IPS-18a (cell line): ENCODE measurements around the gene MPC1.
"Not testable (repeated sequence)": the region's sequence is repeated elsewhere in the genome, so short reads cannot be mapped to it uniquely, and the experiment has no call there.

Experiments
- H3K27ac ChIP-seq: one replicate; pipeline ENCODE4 v1.5.1; 2013; ENCODE audit warnings: low read length
- H3K27me3 ChIP-seq: one replicate; pipeline ENCODE4 v1.6.1; 2013; ENCODE audit warnings: mild to moderate bottlenecking, low read length; ENCODE audit not compliant: control insufficient read depth, insufficient read depth
- H3K36me3 ChIP-seq: one replicate; pipeline ENCODE4 v1.6.1; 2013; ENCODE audit warnings: low read depth, low read length; ENCODE audit not compliant: control insufficient read depth
- H3K4me1 ChIP-seq: one replicate; pipeline ENCODE4 v1.6.1; 2013; ENCODE audit warnings: low read depth, low read length; ENCODE audit not compliant: control insufficient read depth
- H3K4me3 ChIP-seq: one replicate; pipeline ENCODE4 v1.5.1; 2013; ENCODE audit warnings: low read length
- H3K9ac ChIP-seq: one replicate; pipeline ENCODE4 v1.6.1; 2013; ENCODE audit warnings: mild to moderate bottlenecking, low read length, moderate library complexity
- H3K9me3 ChIP-seq: one replicate; pipeline ENCODE4 v1.6.1; 2013; ENCODE audit warnings: low read depth, low read length; ENCODE audit not compliant: control insufficient read depth

MPC1 gene

GRCh38 chr6:166375013-166375412, 7.7 kb downstream of the MPC1 start:
- H3K27me3 ChIP-seq: no peaks in the 10 kb centered on the region
- H3K9ac ChIP-seq: no peak overlapping the region
- no peak overlapping the region for H3K27ac ChIP-seq
- H3K4me3 ChIP-seq: no peak overlapping the region
- no peaks in the 10 kb centered on the region for H3K36me3 ChIP-seq
- peaks cover 4% of the 10 kb centered on the region for H3K4me1 ChIP-seq
- H3K9me3 ChIP-seq: no peaks in the 10 kb centered on the region

GRCh38 chr6:166370489-166370888, 12.3 kb downstream of the MPC1 start:
- Histone ChIP-seq H3K4me1 (peaks cover 22% of the 10 kb centered on the region), H3K9me3 (no peaks in the 10 kb centered on the region), H3K4me3 (no peak overlapping the region), H3K27me3 (no peaks in the 10 kb centered on the region), H3K27ac (no peak overlapping the region), H3K36me3 (no peaks in the 10 kb centered on the region), H3K9ac (no peak overlapping the region)

- no peak overlapping the region for H3K9ac ChIP-seq
- H3K27ac ChIP-seq: no peak overlapping the region
- no peaks in the 10 kb centered on the region for H3K27me3 ChIP-seq
- no peaks in the 10 kb centered on the region for H3K9me3 ChIP-seq
- H3K4me3 ChIP-seq: no peak overlapping the region
- peaks cover 22% of the 10 kb centered on the region for H3K4me1 ChIP-seq
- no peaks in the 10 kb centered on the region for H3K36me3 ChIP-seq
Observed at GRCh38 chr6:166369782-166370181, 13.0 kb downstream of the MPC1 start.

- H3K4me3 ChIP-seq: no peak overlapping the region
- no peaks in the 10 kb centered on the region for H3K36me3 ChIP-seq
- peak overlapping the region; percentile 5 for H3K27ac ChIP-seq
- H3K9me3 ChIP-seq: no peaks in the 10 kb centered on the region
- H3K9ac ChIP-seq: no peak overlapping the region
- H3K4me1 ChIP-seq: peaks cover 28% of the 10 kb centered on the region
- H3K27me3 ChIP-seq: no peaks in the 10 kb centered on the region
Observed at GRCh38 chr6:166366921-166367320, 15.8 kb downstream of the MPC1 start.

GRCh38 chr6:166365806-166366205, 16.9 kb downstream of the MPC1 start:
- Histone ChIP-seq H3K36me3 (no peaks in the 10 kb centered on the region), H3K4me3 (peak overlapping the region; percentile 39), H3K27ac (peak overlapping the region; percentile 80), H3K27me3 (no peaks in the 10 kb centered on the region), H3K9me3 (no peaks in the 10 kb centered on the region), H3K9ac (peak overlapping the region; percentile 52), H3K4me1 (peaks cover 28% of the 10 kb centered on the region)

- Histone ChIP-seq H3K4me3 (peak overlapping the region; percentile 39), H3K36me3 (no peaks in the 10 kb centered on the region), H3K9ac (peak overlapping the region; percentile 52), H3K4me1 (peaks cover 34% of the 10 kb centered on the region), H3K27ac (peak overlapping the region; percentile 80), H3K27me3 (no peaks in the 10 kb centered on the region), H3K9me3 (no peaks in the 10 kb centered on the region)
Observed at GRCh38 chr6:166365221-166365620, 17.5 kb downstream of the MPC1 start.

- Histone ChIP-seq H3K9ac (no peak overlapping the region), H3K4me3 (no peak overlapping the region), H3K36me3 (no peaks in the 10 kb centered on the region), H3K27ac (peak overlapping the region; percentile 80), H3K9me3 (no peaks in the 10 kb centered on the region), H3K27me3 (no peaks in the 10 kb centered on the region), H3K4me1 (peaks cover 31% of the 10 kb centered on the region)
Observed at GRCh38 chr6:166364456-166364855, 18.3 kb downstream of the MPC1 start.

- H3K4me3 ChIP-seq, H3K36me3 ChIP-seq, H3K9ac ChIP-seq, H3K27me3 ChIP-seq, H3K27ac ChIP-seq, H3K9me3 ChIP-seq: not testable (repeated sequence)
- H3K4me1 ChIP-seq: peaks cover 31% of the 10 kb centered on the region
Observed at GRCh38 chr6:166362427-166362826, 20.3 kb downstream of the MPC1 start.

- no peak overlapping the region for H3K9ac ChIP-seq
- no peaks in the 10 kb centered on the region for H3K27me3 ChIP-seq
- H3K36me3 ChIP-seq: no peaks in the 10 kb centered on the region
- peaks cover 22% of the 10 kb centered on the region for H3K4me1 ChIP-seq
- H3K4me3 ChIP-seq: no peak overlapping the region
- H3K9me3 ChIP-seq: no peaks in the 10 kb centered on the region
- H3K27ac ChIP-seq: no peak overlapping the region
Observed at GRCh38 chr6:166361077-166361429, 21.7 kb downstream of the MPC1 start.

- Histone ChIP-seq H3K27ac (no peak overlapping the region), H3K9me3 (no peaks in the 10 kb centered on the region), H3K27me3 (no peaks in the 10 kb centered on the region), H3K9ac (no peak overlapping the region), H3K4me3 (no peak overlapping the region), H3K36me3 (no peaks in the 10 kb centered on the region), H3K4me1 (peaks cover 16% of the 10 kb centered on the region)
Observed at GRCh38 chr6:166360243-166361076, 22.3 kb downstream of the MPC1 start.

GRCh38 chr6:166355552-166355951, 27.2 kb downstream of the MPC1 start:
- Histone ChIP-seq H3K27ac (no peak overlapping the region), H3K9ac (no peak overlapping the region)

GRCh38 chr6:166354965-166355364, 27.8 kb downstream of the MPC1 start:
- Histone ChIP-seq H3K4me1 (peaks cover 8% of the 10 kb centered on the region), H3K9ac (no peak overlapping the region), H3K27me3 (no peaks in the 10 kb centered on the region), H3K27ac (no peak overlapping the region), H3K4me3 (no peak overlapping the region), H3K9me3 (no peaks in the 10 kb centered on the region), H3K36me3 (no peaks in the 10 kb centered on the region)

More at GRCh38 chr6:166355552-166355951, 27.2 kb downstream of the MPC1 start:
- H3K36me3 ChIP-seq: no peaks in the 10 kb centered on the region
- H3K4me3 ChIP-seq: no peak overlapping the region
- H3K4me1 ChIP-seq: peaks cover 12% of the 10 kb centered on the region
- H3K27me3 ChIP-seq: no peaks in the 10 kb centered on the region
- H3K9me3 ChIP-seq: no peaks in the 10 kb centered on the region
